Measurements from ENCODE around the gene NOL4L.

- TF ChIP-seq, protein P1, sequence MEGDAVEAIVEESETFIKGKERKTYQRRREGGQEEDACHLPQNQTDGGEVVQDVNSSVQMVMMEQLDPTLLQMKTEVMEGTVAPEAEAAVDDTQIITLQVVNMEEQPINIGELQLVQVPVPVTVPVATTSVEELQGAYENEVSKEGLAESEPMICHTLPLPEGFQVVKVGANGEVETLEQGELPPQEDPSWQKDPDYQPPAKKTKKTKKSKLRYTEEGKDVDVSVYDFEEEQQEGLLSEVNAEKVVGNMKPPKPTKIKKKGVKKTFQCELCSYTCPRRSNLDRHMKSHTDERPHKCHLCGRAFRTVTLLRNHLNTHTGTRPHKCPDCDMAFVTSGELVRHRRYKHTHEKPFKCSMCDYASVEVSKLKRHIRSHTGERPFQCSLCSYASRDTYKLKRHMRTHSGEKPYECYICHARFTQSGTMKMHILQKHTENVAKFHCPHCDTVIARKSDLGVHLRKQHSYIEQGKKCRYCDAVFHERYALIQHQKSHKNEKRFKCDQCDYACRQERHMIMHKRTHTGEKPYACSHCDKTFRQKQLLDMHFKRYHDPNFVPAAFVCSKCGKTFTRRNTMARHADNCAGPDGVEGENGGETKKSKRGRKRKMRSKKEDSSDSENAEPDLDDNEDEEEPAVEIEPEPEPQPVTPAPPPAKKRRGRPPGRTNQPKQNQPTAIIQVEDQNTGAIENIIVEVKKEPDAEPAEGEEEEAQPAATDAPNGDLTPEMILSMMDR (conservative IDR thresholded peaks at IDR 0.05) = no peak
- no peak for TF ChIP-seq EZH2 (IDR thresholded peaks at IDR 0.05; ENCODE audit: low read depth)
Observed at GRCh38 chr20:32621891-32622584, 36.9 kb upstream of the NOL4L start.
